NOMO-1 treated with DMSO at 0.1 percent for 48 hours (cell line): ENCODE measurements around the gene SCFD2.
A peak's percentile ranks its signal among the peaks of the same experiment; 100 is the strongest.

Experiments
- DNase-seq: peaks from one replicate; lab custom pipeline; 2025; ENCODE audit not compliant: unreplicated experiment; lab: John Stamatoyannopoulos, UW

The SCFD2 gene

GRCh38 chr4:52866734-52867133 is 499.1 kb downstream of the SCFD2 start:
- no peak for DNase-seq

GRCh38 chr4:52865300-52865699 is 500.6 kb downstream of the SCFD2 start:
- DNase-seq, result no peak

GRCh38 chr4:52864793-52865192 is 501.1 kb downstream of the SCFD2 start:
- DNase-seq, result no peak

GRCh38 chr4:52863324-52863723 is 502.5 kb downstream of the SCFD2 start:
- no peak for DNase-seq

GRCh38 chr4:52862639-52863161 is 503.2 kb downstream of the SCFD2 start:
- no peak for DNase-seq

- DNase-seq, result peak; percentile 71
Measured at GRCh38 chr4:52861879-52862616, 503.8 kb downstream of the SCFD2 start, which contains the start of gene RASL11B. Gene RASL11B (plus strand): TSS chr4:52862317. CDS start chr4:52862508, 191 bp downstream.

- DNase-seq, result no peak
Measured at GRCh38 chr4:52861171-52861823, 504.6 kb downstream of the SCFD2 start.

GRCh38 chr4:52860361-52860760 is 505.5 kb downstream of the SCFD2 start:
- DNase-seq, result no peak

- DNase-seq, result no peak
Measured at GRCh38 chr4:52856801-52857200, 509.1 kb downstream of the SCFD2 start.

- peak; percentile 44 for DNase-seq
Measured at GRCh38 chr4:52853351-52853750, 512.5 kb downstream of the SCFD2 start.

GRCh38 chr4:52852711-52853110 is 513.1 kb downstream of the SCFD2 start:
- no peak for DNase-seq

GRCh38 chr4:52852041-52852440 is 513.8 kb downstream of the SCFD2 start:
- DNase-seq, result no peak

GRCh38 chr4:52850406-52851124 is 515.3 kb downstream of the SCFD2 start:
- DNase-seq, result no peak

GRCh38 chr4:52848254-52848653 is 517.6 kb downstream of the SCFD2 start:
- DNase-seq, result no peak

- DNase-seq, result no peak
Measured at GRCh38 chr4:52846502-52846901, 519.4 kb downstream of the SCFD2 start.

GRCh38 chr4:52844596-52844995 is 521.3 kb downstream of the SCFD2 start:
- DNase-seq, result no peak

GRCh38 chr4:52843958-52844357 is 521.9 kb downstream of the SCFD2 start:
- peak; percentile 82 for DNase-seq

- no peak for DNase-seq
Measured at GRCh38 chr4:52843351-52843750, 522.5 kb downstream of the SCFD2 start.

- no peak for DNase-seq
Measured at GRCh38 chr4:52842792-52843191, 523.1 kb downstream of the SCFD2 start.

- DNase-seq, result no peak
Measured at GRCh38 chr4:52841682-52842456, 524.0 kb downstream of the SCFD2 start.
